Stromal cell of bone marrow (primary cell): ENCODE results near the gene CD22.
"Not testable (repeated sequence)": the region's sequence is repeated elsewhere in the genome, so short reads cannot be mapped to it uniquely, and the experiment has no call there.

ENCODE experiments used
- DNase-seq: peaks from one replicate; pipeline ENCODE4 v3.0.0-alpha.2; 2012; ENCODE audit warnings: low read depth

Gene CD22

GRCh38 chr19:35359395-35359794 lies 30.4 kb downstream of the CD22 start:
- DNase-seq = not testable (repeated sequence)

- DNase-seq = not testable (repeated sequence)
Measured at GRCh38 chr19:35360081-35360480, 31.1 kb downstream of the CD22 start.

GRCh38 chr19:35360880-35361420 lies 32.0 kb downstream of the CD22 start:
- no peak for DNase-seq

GRCh38 chr19:35362261-35363000 lies 33.4 kb downstream of the CD22 start:
- DNase-seq = no peak

- no peak for DNase-seq
Measured at GRCh38 chr19:35363001-35363590, 34.1 kb downstream of the CD22 start.

- no peak for DNase-seq
Measured at GRCh38 chr19:35363711-35364425, 34.9 kb downstream of the CD22 start.

GRCh38 chr19:35365303-35365702 lies 36.3 kb downstream of the CD22 start:
- no peak for DNase-seq

GRCh38 chr19:35368378-35368777 lies 39.4 kb downstream of the CD22 start:
- no peak for DNase-seq

- no peak for DNase-seq
Measured at GRCh38 chr19:35369522-35369921, 40.5 kb downstream of the CD22 start.

- no peak for DNase-seq
Measured at GRCh38 chr19:35370722-35371121, 41.7 kb downstream of the CD22 start, which contains the start of gene GPR42. Gene GPR42, plus strand, starts transcription at chr19:35371068. Its CDS starts 292 bp downstream, at chr19:35371360.

GRCh38 chr19:35373492-35373891 lies 44.5 kb downstream of the CD22 start:
- no peak for DNase-seq

GRCh38 chr19:35374031-35374430 lies 45.0 kb downstream of the CD22 start:
- DNase-seq = not testable (repeated sequence)

- no peak for DNase-seq
Measured at GRCh38 chr19:35375505-35376307, 46.7 kb downstream of the CD22 start.

GRCh38 chr19:35377656-35378055 lies 48.7 kb downstream of the CD22 start:
- DNase-seq = no peak

- DNase-seq = no peak
Measured at GRCh38 chr19:35378356-35378755, 49.4 kb downstream of the CD22 start.

GRCh38 chr19:35379545-35379944 lies 50.6 kb downstream of the CD22 start:
- not testable (repeated sequence) for DNase-seq

GRCh38 chr19:35379992-35380391 lies 51.0 kb downstream of the CD22 start:
- DNase-seq = no peak

GRCh38 chr19:35380450-35381124 lies 51.6 kb downstream of the CD22 start:
- DNase-seq = no peak

GRCh38 chr19:35381318-35381717 lies 52.3 kb downstream of the CD22 start:
- DNase-seq = no peak

GRCh38 chr19:35381926-35382325 lies 52.9 kb downstream of the CD22 start:
- DNase-seq = no peak

- no peak for DNase-seq
Measured at GRCh38 chr19:35383536-35383935, 54.5 kb downstream of the CD22 start.
